HG03575 (cell line): Measurements from ENCODE around the gene TNFRSF21.
"Not testable (repeated sequence)": the region's sequence is repeated elsewhere in the genome, so short reads cannot be mapped to it uniquely, and the experiment has no call there.

Experiments
- ATAC-seq: cut with Tn5 transposase; IDR thresholded peaks from one replicate; pipeline ENCODE4 v1.9.1; 2021; ENCODE audit not compliant: unreplicated experiment, insufficient number of reproducible peaks, low FRiP score; ENCODE audit errors: extremely low read depth

The TNFRSF21 gene

GRCh38 chr6:47237196-47237595 is 72.5 kb downstream of the TNFRSF21 start:
- no peak for ATAC-seq

GRCh38 chr6:47235964-47236760 is 73.5 kb downstream of the TNFRSF21 start:
- ATAC-seq = no peak

GRCh38 chr6:47235421-47235820 is 74.3 kb downstream of the TNFRSF21 start:
- no peak for ATAC-seq

GRCh38 chr6:47234266-47234933 is 75.3 kb downstream of the TNFRSF21 start:
- ATAC-seq = no peak

- ATAC-seq = no peak
Observed at GRCh38 chr6:47231151-47231550, 78.6 kb downstream of the TNFRSF21 start.

- no peak for ATAC-seq
Observed at GRCh38 chr6:47230579-47230978, 79.1 kb downstream of the TNFRSF21 start.

- ATAC-seq = no peak
Observed at GRCh38 chr6:47229255-47229654, 80.5 kb downstream of the TNFRSF21 start.

GRCh38 chr6:47228093-47228492 is 81.6 kb downstream of the TNFRSF21 start:
- ATAC-seq = not testable (repeated sequence)

GRCh38 chr6:47223251-47223650 is 86.5 kb downstream of the TNFRSF21 start:
- not testable (repeated sequence) for ATAC-seq

GRCh38 chr6:47221565-47221964 is 88.1 kb downstream of the TNFRSF21 start:
- ATAC-seq = no peak

GRCh38 chr6:47209632-47210031 is 100.1 kb downstream of the TNFRSF21 start:
- no peak for ATAC-seq

- no peak for ATAC-seq
Observed at GRCh38 chr6:47207261-47207660, 102.4 kb downstream of the TNFRSF21 start.

- ATAC-seq = no peak
Observed at GRCh38 chr6:47206626-47207025, 103.1 kb downstream of the TNFRSF21 start.

- no peak for ATAC-seq
Observed at GRCh38 chr6:47203938-47204611, 105.6 kb downstream of the TNFRSF21 start.

GRCh38 chr6:47203266-47203937 is 106.3 kb downstream of the TNFRSF21 start:
- peak; percentile 71 for ATAC-seq

GRCh38 chr6:47202644-47203205 is 107.0 kb downstream of the TNFRSF21 start:
- ATAC-seq = no peak

GRCh38 chr6:47200536-47201334 is 109.0 kb downstream of the TNFRSF21 start:
- no peak for ATAC-seq
